ENCODE measurements around the gene HMGN2. TPM values are rescaled to one million over a fixed set of nuclear protein-coding genes. Genes with fewer than 3 reads are reported as not detected.

Gene HMGN2
- total RNA-seq, 2 donors from 2014 or later: 76.9 to 142 TPM

DNA sequence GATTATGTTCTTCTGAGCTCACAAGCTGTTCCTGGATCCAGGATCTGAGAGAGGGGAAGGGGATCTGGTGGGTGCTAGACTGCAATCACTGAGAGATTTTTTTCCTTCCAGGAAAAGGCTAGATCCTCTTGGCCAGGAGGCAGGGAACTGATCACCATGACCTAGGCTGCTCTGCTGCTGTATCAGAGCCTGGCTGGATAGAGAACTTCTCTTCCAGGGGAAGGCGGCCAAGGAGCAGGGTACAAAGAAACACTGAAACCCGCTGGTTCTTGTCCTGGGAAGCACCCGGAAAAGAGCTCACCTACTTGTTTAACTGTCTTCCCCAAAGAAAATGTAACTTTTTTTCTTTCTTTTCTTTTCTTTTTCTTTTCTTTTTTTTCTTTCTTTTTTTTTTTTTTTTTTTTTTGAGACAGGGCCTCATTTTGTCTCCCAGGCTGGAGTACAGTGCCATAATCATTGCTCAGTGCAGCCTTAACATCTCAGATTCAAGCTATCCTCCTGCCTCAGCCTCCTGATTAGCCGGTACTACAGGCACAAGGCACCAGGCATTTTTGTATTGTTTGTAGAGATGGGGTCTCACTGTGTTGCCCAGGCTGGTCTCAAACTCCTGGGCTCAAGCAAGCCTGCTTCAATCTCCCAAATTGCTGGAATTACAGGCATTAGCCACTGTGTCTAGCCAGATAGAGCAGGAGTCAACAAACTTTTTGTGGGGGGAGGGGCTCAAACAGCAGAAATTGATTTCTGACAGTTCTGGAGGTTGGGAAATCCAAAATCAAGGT lies 44.9 kb downstream of the HMGN2 start:
- no peak for DNase-seq (ENCODE audit: low spot score)
- H3K27me3 ChIP-seq: no peaks in the 10 kb centered on the region
- no peaks in the 10 kb centered on the region for H3K36me3 ChIP-seq
- H3K4me3 ChIP-seq: no peak overlapping the region
- TF ChIP-seq, protein P1, sequence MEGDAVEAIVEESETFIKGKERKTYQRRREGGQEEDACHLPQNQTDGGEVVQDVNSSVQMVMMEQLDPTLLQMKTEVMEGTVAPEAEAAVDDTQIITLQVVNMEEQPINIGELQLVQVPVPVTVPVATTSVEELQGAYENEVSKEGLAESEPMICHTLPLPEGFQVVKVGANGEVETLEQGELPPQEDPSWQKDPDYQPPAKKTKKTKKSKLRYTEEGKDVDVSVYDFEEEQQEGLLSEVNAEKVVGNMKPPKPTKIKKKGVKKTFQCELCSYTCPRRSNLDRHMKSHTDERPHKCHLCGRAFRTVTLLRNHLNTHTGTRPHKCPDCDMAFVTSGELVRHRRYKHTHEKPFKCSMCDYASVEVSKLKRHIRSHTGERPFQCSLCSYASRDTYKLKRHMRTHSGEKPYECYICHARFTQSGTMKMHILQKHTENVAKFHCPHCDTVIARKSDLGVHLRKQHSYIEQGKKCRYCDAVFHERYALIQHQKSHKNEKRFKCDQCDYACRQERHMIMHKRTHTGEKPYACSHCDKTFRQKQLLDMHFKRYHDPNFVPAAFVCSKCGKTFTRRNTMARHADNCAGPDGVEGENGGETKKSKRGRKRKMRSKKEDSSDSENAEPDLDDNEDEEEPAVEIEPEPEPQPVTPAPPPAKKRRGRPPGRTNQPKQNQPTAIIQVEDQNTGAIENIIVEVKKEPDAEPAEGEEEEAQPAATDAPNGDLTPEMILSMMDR (IDR thresholded peaks at IDR 0.05): no peak
- H3K4me1 ChIP-seq: no peaks in the 10 kb centered on the region
- H3K9me3 ChIP-seq: no peaks in the 10 kb centered on the region
- no peak overlapping the region for H3K27ac ChIP-seq

DNA sequence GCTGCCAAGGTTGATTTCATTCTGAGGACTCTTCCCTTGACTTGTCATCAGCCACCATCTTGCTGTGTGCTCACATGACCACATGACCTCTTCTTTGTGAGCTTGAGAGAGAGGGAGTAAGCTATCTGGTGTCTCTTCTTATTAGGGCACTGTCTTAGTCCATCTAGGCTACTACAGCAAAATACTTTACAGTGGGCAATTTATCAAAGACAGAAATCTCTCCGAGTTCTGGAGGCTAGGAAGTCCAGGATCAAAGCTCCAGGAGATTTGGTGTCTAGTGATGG lies 45.5 kb downstream of the HMGN2 start:
- TF ChIP-seq, protein P1 (IDR thresholded peaks at IDR 0.05): no peak
- no peak for DNase-seq (ENCODE audit: low spot score)
- Histone ChIP-seq H3K27me3 (no peaks in the 10 kb centered on the region), H3K36me3 (no peaks in the 10 kb centered on the region), H3K4me3 (no peak overlapping the region), H3K9me3 (no peaks in the 10 kb centered on the region), H3K27ac (no peak overlapping the region), H3K4me1 (no peaks in the 10 kb centered on the region)

DNA sequence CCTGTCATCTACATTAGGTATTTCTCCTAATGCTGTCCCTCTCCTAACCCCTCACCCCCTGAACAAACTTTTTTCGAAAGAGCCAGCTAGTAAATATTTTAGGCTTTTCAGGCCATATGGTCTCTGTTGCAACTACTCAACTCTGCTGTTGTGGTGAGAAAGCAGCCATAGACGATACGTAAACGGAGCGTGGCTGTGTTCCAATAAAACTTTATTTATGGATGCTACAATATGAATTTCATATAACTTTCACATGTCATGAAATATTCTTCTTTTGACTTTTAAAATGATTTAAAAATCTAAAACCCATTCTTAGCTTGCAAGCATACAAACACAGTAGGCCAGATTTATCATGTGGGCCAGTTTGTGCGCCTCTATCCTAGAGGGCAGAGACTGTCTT lies 46.1 kb downstream of the HMGN2 start:
- TF ChIP-seq, protein P1 (IDR thresholded peaks at IDR 0.05): no peak
- Histone ChIP-seq H3K36me3 (no peaks in the 10 kb centered on the region), H3K4me3 (no peak overlapping the region), H3K9me3 (no peaks in the 10 kb centered on the region), H3K27ac (no peak overlapping the region), H3K4me1 (no peaks in the 10 kb centered on the region), H3K27me3 (no peaks in the 10 kb centered on the region)
- no peak for DNase-seq (ENCODE audit: low spot score)

DNA sequence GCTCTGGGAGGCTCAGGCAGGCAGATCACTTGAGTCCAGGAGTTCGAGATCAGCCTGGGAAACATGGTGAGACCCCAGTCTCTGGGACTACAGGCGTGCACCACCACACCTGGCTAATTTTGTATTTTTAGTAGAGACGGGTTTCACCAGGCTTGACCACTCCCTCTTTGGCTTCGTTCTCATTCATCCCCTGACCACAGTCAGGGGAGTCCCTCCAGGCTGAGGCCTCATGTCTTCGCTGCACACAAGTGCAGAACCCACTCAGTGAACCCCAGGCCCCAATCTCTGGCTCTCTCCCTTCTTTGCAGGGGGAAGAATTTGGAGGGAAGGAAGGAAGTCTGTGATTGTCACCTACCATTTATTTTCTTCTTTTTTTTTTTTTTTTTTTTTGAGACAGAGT lies 48.1 kb downstream of the HMGN2 start:
- Histone ChIP-seq H3K27me3 (no peaks in the 10 kb centered on the region), H3K36me3 (no peaks in the 10 kb centered on the region), H3K9me3 (no peaks in the 10 kb centered on the region), H3K4me1 (no peaks in the 10 kb centered on the region), H3K27ac (no peak overlapping the region), H3K4me3 (no peak overlapping the region)
- no peak for DNase-seq (ENCODE audit: low spot score)
- TF ChIP-seq, protein P1 (IDR thresholded peaks at IDR 0.05): no peak

DNA sequence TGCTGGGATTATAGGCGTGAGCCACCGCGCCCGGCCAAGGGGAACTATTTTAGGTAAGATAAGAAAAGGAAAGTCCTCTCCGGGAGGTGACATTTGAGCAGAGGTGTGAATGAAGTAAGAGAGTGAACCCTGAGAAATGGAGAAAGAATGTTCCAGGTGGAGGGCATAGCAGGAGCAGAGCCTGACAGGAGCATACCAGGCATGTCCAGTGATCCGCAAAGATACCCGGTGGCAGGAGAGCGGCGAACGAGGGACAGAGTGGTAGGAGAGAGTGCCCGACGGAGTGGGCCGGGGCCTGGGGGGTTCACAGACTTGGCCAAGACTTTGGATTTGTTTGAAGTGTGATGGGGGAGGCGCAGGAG lies 49.4 kb downstream of the HMGN2 start:
- no peak for DNase-seq (ENCODE audit: low spot score)

More for the DNA sequence above, 49.4 kb downstream of the HMGN2 start:
- Histone ChIP-seq H3K27me3 (no peaks in the 10 kb centered on the region), H3K9me3 (no peaks in the 10 kb centered on the region), H3K36me3 (no peaks in the 10 kb centered on the region), H3K27ac (no peak overlapping the region), H3K4me1 (no peaks in the 10 kb centered on the region), H3K4me3 (no peak overlapping the region)
- TF ChIP-seq, protein P1 (IDR thresholded peaks at IDR 0.05): no peak

Data from right atrium auricular region (tissue), 2 donors.